WTC11 (cell line): ENCODE data around the gene VGF. TPM values are rescaled to one million over a fixed set of nuclear protein-coding genes. Genes with fewer than 3 reads are reported as not detected.

Experiments used
- ATF1 ChIP-seq: sonication (generic); formaldehyde crosslinking; IDR thresholded peaks from 2 replicates; pipeline ENCODE4 v1.8.1; 2023; ENCODE audit warnings: mild to moderate bottlenecking, moderate library complexity, missing genetic modification reagents
- ATF2 ChIP-seq: sonication (generic); formaldehyde crosslinking; IDR thresholded peaks from 2 replicates; pipeline ENCODE4 v1.8.1; 2022; ENCODE audit warnings: low read depth, missing genetic modification reagents, borderline replicate concordance
- CDX4 ChIP-seq: fragments of 250-450 bp; sonication (Bioruptor Pico); IDR thresholded peaks from 2 replicates; pipeline ENCODE4 v1.9.0; 2021; ENCODE audit warnings: moderate library complexity, mild to moderate bottlenecking, inconsistent platforms, borderline replicate concordance
- FOXP4 ChIP-seq: sonication (generic); formaldehyde crosslinking; IDR thresholded peaks from 2 replicates; pipeline ENCODE4 v1.8.0; 2022; ENCODE audit warnings: mild to moderate bottlenecking, missing genetic modification reagents
- GRHL2 ChIP-seq: fragments of 250-450 bp; sonication (Bioruptor Pico); IDR thresholded peaks from 2 replicates; pipeline ENCODE4 v1.8.0; 2022; ENCODE audit warnings: mild to moderate bottlenecking, moderate library complexity; ENCODE audit not compliant: insufficient replicate concordance, severe bottlenecking
- NFE2L1 ChIP-seq: sonication (generic); formaldehyde crosslinking; IDR thresholded peaks from 2 replicates; pipeline ENCODE4 v1.8.1; 2023; ENCODE audit warnings: missing genetic modification reagents
- NFYB ChIP-seq: sonication (generic); formaldehyde crosslinking; conservative IDR thresholded peaks from 2 replicates; pipeline ENCODE4 v1.8.0; 2022; ENCODE audit warnings: low read depth, missing genetic modification reagents
- OVOL2 ChIP-seq: fragments of 250-450 bp; sonication (Bioruptor Pico); IDR thresholded peaks from 2 replicates; pipeline ENCODE4 v1.9.0; 2021; ENCODE audit warnings: mild to moderate bottlenecking, borderline replicate concordance
- PRDM15 ChIP-seq: sonication (generic); formaldehyde crosslinking; IDR thresholded peaks from 2 replicates; pipeline ENCODE4 v1.8.0; 2022; ENCODE audit warnings: missing genetic modification reagents
- PREB ChIP-seq: sonication (generic); formaldehyde crosslinking; IDR thresholded peaks from 2 replicates; pipeline ENCODE4 v1.8.1; 2022; ENCODE audit warnings: mild to moderate bottlenecking, missing genetic modification reagents, moderate library complexity, borderline replicate concordance
- PRRX2 ChIP-seq: fragments of 250-450 bp; sonication (Bioruptor Pico); IDR thresholded peaks from 2 replicates; pipeline ENCODE4 v1.8.0; 2021; ENCODE audit warnings: mild to moderate bottlenecking
- RELA ChIP-seq: sonication (generic); formaldehyde crosslinking; IDR thresholded peaks from 2 replicates; pipeline ENCODE4 v1.8.1; 2022; ENCODE audit warnings: missing genetic modification reagents, mild to moderate bottlenecking, borderline replicate concordance
- SMAD4 ChIP-seq: sonication (generic); formaldehyde crosslinking; IDR thresholded peaks from 2 replicates; pipeline ENCODE4 v1.8.0; 2022; ENCODE audit warnings: mild to moderate bottlenecking, missing genetic modification reagents
- TCF7 ChIP-seq: sonication (generic); formaldehyde crosslinking; IDR thresholded peaks from 2 replicates; pipeline ENCODE4 v1.8.0; 2022; ENCODE audit warnings: mild to moderate bottlenecking, low read depth, missing genetic modification reagents, moderate library complexity
- TEAD1 ChIP-seq: sonication (generic); formaldehyde crosslinking; IDR thresholded peaks from 2 replicates; pipeline ENCODE4 v1.8.0; 2022; ENCODE audit warnings: mild to moderate bottlenecking, missing genetic modification reagents
- TP53 ChIP-seq: sonication (generic); formaldehyde crosslinking; IDR thresholded peaks from 2 replicates; pipeline ENCODE4 v1.8.1; 2023; ENCODE audit warnings: mild to moderate bottlenecking, missing genetic modification reagents
- ZBTB43 ChIP-seq: sonication (generic); formaldehyde crosslinking; IDR thresholded peaks from 2 replicates; pipeline ENCODE4 v1.8.1; 2023; ENCODE audit warnings: mild to moderate bottlenecking, missing genetic modification reagents
- ZMAT4 ChIP-seq: fragments of 250-450 bp; sonication (Bioruptor Pico); IDR thresholded peaks from 2 replicates; pipeline ENCODE4 v1.9.0; 2021; ENCODE audit warnings: mild to moderate bottlenecking
- ZNF425 ChIP-seq: fragments of 250-450 bp; sonication (Bioruptor Pico); conservative IDR thresholded peaks from 2 replicates; pipeline ENCODE4 v1.9.0; 2021; ENCODE audit warnings: mild to moderate bottlenecking
- ZNF512 ChIP-seq: sonication (generic); formaldehyde crosslinking; IDR thresholded peaks from 2 replicates; pipeline ENCODE4 v1.8.1; 2022; ENCODE audit warnings: missing genetic modification reagents, borderline replicate concordance
- ZSCAN18 ChIP-seq: fragments of 250-450 bp; sonication (Bioruptor Pico); IDR thresholded peaks from 2 replicates; pipeline ENCODE4 v2.1.2; 2022; ENCODE audit warnings: mild to moderate bottlenecking, moderate library complexity
- total RNA-seq: library from RNA; stranded (reverse); gene quantifications from 3 replicates; pipeline ENCODE4 v1.2.3, GENCODE V29; 2021

The VGF gene
- total RNA-seq, 1 experiment from 2014 or later = 5.2 TPM

GRCh38 chr7:101162551-101163278 is 2.7 kb downstream of the VGF start (continued):
- no peak for TF ChIP-seq ZNF512 (CRISPR knock-in tag)
- TF ChIP-seq TP53 (CRISPR knock-in tag) = no peak
- no peak for TF ChIP-seq ATF2 (CRISPR knock-in tag)
- TF ChIP-seq PRRX2 = no peak
- no peak for TF ChIP-seq PREB (CRISPR knock-in tag)
- TF ChIP-seq ZNF425 (CRISPR knock-in tag) = no peak
- no peak for TF ChIP-seq ZMAT4 (CRISPR knock-in tag)
- peak; percentile 53; the same call in 1 of the 2 replicates for TF ChIP-seq NFE2L1 (CRISPR knock-in tag)
- TF ChIP-seq TCF7 (CRISPR knock-in tag) = no peak; the same call in 1 of the 2 replicates
- no peak for TF ChIP-seq GRHL2 (CRISPR knock-in tag)
- TF ChIP-seq CDX4 (CRISPR knock-in tag) = no peak
- TF ChIP-seq FOXP4 (CRISPR knock-in tag) = no peak; the same call in 1 of the 2 replicates
- TF ChIP-seq PRDM15 (CRISPR knock-in tag) = no peak
- no peak for TF ChIP-seq ATF1 (CRISPR knock-in tag)
- TF ChIP-seq ZSCAN18 (CRISPR knock-in tag) = no peak
- 0 out of 2 replicates have a peak, but pooled peaks have one; percentile 51 for TF ChIP-seq ZBTB43 (CRISPR knock-in tag)
- 0 out of 2 replicates have a peak, but pooled peaks have one; percentile 49 for TF ChIP-seq RELA
- no peak; the same call in none of the 2 replicates for TF ChIP-seq TEAD1 (CRISPR knock-in tag)
- no peak for TF ChIP-seq OVOL2 (CRISPR knock-in tag)
- 0 out of 2 replicates have a peak, but pooled peaks have one; percentile 14 for TF ChIP-seq NFYB
- TF ChIP-seq SMAD4 = no peak
